ENCODE data around the gene GRK5.
"Not testable (repeated sequence)": the region's sequence is repeated elsewhere in the genome, so short reads cannot be mapped to it uniquely, and the experiment has no call there.

GRK5 gene

DNA sequence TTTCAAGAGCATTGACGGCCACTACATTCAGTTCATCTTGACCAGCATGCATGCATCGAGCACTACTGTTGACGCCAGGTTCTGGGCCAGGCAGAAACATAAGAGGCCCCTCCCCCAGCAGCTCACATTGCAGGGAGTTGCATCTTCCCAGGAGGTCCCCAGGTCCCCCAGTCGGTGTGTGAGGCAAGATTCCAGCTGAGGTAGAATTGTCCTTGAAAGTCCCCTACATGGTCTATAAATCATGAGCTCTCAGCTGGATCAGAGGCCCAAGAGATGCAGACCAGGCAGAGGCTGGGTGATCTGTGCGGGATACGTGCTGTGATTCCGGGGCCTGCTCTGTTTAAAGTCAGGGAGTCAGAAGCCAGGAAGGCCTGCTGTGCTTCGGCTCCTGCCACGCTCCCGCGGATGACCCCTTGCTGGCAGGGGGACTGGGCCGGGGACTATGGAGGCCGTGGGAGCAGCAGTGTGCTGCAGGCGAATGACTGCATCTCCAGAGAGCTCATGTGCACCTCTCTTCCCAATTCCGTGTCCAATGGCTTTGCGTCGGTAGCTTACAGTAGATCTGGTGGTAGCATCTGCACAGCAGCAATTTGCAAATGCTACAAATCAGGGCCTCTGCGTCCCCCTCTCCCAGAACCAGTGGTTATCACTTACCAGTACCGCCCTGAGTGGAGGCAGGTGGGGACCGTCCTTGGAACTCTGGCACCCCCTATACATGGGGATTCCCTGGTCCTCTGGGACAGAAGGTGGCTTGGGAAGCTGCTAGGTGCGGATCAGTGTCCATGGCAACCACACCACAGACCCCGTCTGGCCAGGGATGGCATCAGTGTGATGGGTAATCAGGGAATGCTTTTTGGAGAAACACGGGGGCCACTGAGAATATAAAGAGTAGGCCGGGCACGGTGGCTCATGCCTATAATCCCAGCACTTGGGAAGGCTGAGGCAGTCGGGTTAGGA, 241.5 kb downstream of the GRK5 start:
- DNase-seq, result no peak

DNA sequence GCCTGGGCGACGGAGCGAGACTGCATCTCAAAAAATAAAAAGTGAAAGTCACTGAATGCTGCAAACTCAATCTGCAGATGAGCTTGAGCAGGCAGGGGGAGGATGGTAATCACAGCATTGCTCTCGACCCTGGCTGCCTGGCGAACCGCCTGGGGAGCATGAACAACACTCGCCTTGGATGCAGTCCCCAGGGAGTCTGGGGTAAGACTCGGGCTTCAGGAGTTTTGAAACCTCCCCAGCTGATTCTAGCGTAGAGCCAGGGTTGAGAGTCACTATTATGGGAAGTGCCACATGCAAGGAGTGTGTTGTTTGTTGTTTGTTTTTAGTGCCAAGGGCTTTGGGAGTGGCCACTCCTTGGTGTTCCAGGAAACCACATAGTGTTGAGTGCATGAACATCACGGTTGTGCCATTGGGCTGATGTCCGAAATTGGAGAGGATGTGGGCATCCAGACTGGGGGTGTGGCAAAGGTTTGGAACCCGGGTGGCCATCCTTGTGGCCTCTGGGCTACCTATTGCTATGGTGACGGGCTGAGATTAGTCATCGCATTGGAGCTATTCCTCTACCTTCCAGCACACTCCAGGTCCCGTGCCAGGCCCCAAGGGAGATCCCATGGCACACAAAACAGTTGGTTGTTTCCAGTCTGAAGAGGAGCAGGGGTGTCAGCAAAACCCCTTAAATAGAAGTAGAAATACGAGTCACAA, 242.5 kb downstream of the GRK5 start:
- peak; percentile 19 for DNase-seq

DNA sequence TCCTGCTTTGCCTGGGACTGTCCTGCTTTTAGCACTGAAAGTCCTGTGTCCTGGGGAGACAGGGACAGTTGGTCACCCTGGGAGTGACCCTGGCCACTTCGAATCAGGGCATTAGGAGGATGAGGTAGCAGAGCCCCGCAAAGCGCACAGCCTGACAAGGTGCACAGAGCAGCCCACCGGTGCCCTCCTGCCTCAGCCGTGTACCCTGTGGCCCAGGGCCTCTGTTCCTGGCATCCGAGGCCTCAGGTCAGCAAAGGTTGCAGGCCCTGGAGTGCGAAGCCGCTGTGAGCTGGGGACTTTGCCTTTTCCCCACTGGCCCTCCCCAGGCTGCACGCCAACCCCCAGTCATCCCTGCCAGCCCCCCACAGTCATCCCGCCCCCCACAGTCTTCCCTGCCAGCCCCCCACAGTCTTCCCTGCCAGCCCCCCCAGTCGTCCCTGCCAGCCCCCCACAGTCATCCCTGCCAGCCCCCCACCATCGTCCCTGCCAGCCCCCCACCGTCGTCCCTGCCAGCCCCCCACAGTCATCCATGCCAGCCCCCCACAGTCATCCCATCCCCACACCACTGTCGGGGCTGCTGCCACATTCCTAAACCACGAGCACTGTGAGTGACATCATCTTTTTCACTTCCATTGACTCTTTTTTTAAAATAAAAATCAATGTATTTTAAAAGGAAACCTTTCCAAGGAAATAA, 243.4 kb downstream of the GRK5 start:
- DNase-seq, result no peak

DNA sequence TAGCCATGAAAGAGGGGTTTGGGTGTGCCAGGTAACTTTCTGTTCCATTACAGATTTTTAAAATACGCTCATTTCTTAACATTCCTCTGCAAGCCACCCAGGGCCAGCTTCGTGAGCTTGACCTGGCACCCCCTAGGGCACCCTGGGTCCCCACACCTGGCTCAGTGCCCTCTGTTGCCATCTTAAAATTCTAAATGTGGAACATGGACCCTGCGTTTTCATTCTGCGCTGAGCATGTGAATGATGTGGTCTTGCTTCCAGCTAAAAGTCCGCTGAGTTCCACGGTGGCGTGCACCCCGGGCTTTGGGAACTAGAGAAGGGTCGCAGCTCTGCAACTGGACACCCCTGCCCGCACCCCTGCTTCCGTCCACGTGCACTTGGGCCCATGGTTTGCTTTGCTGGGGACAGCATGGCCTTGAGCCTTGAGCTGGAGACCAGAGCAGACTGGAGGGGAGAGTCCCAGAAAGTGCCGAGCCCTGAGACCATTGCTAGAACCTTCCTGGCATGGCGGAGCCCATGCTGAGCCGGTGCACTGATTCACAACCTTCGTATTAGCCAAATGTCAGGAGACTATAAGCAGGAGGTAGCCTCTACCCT, 244.0 kb downstream of the GRK5 start:
- DNase-seq, result no peak

DNA sequence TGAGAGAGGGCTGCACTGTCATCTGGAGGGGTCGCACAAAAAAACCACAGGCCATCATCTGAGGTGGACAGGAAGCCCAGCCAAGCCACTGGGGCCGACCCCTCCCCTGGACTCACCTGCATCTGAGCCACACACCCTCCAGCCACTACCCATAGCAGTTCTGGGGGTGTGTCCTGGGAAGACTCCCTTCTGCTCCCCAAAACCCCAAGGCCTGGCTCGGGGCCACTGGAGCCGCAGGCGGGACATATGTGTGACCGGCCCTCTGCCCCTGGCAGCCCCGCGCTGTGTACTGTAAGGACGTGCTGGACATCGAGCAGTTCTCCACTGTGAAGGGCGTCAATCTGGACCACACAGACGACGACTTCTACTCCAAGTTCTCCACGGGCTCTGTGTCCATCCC, 245.0 kb downstream of the GRK5 start:
- no peak for DNase-seq

DNA sequence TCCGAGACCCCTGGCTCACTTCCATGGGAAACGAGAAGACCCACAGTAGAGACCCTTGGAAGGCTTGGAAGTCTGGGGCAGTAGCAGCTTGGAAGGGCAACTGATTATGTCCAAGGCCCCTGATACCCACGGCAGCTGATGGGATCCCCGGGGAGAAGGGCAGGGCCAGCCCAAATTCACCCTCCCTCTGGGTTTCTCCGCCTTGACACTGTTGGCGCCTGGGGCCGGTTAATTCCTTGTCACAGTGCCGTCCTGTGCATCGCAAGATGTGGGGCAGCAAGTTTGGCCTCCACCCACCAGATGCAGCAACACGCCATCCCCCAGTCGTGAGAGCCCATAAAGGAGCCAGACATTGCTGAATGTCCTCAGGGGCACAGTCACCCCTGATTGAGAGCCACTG, 245.9 kb downstream of the GRK5 start:
- DNase-seq, result no peak

DNA sequence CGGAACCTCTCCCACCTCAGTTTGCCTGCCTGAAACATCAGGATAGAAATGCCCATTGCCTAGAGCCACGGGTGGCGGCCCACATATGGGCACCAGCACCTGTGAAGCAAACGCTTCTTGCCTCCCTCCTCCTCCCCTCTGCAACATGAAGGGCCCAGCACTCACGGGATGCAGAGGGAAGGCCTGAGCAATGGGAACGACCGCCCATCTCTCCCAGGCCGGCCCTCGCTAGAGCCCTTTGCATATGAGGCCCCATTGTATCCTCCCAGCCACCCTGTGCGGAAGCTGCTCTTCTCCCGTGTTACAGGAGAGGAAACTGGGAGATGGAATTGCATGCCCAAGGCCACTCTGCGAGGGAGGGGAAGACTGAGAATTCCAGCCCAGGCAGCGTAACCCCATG, 246.9 kb downstream of the GRK5 start:
- no peak for DNase-seq

DNA sequence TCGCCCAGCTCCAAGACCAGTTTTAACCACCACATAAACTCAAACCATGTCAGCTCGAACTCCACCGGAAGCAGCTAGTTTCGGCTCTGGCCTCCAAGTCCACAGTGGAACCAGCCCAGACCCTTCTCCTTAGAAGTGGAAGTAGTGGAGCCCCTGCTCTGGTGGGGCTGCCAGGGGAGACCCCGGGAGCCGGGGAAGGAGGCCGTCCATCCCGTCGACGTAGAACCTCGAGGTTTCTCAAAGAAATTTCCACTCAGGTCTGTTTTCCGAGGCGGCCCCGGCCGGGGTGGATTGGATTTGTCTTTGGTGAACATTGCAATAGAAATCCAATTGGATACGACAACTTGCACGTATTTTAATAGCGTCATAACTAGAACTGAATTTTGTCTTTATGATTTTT, 247.6 kb downstream of the GRK5 start:
- no peak for DNase-seq

DNA sequence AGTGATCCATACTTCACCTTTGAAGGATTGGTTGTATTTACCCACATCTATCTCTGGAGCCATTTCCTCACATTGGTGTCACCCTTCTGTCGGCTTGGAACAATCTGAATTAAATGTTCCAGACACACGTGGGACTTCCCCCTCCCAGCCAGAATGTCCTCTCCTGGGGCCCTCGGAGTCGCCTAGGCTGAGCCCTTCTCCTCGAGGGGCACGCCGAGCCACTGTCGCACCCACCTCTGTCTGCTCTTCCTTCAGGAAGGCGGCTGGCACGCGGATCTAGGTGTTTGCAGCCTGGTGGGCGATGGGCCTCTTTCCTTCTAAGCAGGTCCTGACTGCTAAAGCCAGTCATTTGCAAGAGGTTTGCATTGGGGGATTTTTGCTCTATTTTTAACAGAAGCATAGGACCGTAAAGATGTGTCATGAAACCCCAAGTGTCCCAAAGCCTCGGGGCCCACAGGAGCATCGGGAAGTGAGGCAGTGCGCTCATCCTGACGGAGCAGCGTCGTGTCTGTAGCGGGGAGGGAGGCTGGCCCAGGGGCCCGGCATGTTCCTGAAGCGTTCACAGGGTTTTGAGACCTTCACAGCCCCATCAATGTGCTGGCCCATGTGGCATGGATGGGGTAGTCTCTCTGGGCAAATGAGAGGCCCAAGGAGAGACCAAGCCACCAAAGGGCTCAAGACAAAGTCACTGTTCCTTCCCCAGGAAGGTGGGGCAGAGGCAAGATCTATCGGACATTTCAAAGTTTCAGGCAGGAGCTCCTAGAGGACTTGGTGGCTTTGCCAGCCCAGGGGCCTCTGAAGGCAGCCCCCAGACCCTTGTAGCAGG, 248.5 kb downstream of the GRK5 start:
- no peak for DNase-seq

DNA sequence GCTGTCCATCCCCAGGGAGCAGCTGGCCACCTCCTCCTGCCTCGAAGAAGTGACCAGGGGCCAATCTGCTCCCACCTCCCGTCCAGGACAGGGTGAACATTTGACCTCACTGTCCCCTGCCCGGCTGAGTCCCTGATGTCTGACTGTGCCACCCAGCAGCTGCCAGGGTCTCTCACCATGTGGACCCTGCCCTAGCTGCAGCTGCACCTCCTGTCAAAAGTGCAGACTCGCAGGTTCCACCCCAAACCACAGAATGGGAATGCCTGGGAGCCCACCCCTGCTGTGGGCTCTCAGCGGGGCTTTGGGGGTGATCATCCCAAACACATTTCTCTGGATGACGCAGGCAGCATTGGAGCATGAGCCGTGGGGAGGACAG, 249.1 kb downstream of the GRK5 start:
- DNase-seq, result no peak

DNA sequence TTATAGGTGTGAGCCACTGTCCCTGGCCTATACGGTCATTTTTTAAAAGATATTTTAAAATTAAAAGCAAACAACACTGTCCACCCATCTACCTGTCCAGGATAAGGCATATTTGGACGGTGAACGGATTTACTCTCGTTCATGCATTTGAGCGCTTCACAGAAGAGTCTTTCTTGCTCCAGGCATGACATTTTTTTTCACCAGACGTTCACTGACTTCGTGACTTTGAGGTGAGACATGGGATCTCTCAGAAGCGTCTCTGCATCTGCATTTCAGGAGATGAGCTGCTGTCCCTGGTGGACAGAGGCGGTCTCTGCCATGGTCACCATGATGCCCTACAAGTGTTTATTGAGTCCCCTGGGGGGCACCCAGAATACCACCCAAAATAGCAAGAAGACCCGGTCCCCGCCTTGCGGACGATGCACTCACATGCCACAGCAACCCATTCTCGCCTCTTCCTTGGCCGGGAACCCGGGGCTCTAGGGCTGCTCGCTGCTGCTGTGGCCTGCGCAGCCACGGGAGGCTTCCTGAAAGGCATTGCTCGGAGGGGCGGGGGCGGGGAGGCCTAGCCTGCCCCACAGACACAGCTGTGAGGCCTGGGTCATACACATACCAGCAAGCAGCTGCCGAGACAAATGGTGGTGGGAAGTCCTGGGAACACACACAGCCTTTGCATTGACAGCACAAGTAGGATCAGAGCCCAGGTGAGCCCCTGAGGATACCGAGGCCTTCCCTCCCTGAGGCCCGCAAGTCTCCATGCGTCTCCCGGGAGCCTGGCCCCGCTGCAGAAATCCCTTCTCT, 250.8 kb downstream of the GRK5 start:
- no peak for DNase-seq

DNA sequence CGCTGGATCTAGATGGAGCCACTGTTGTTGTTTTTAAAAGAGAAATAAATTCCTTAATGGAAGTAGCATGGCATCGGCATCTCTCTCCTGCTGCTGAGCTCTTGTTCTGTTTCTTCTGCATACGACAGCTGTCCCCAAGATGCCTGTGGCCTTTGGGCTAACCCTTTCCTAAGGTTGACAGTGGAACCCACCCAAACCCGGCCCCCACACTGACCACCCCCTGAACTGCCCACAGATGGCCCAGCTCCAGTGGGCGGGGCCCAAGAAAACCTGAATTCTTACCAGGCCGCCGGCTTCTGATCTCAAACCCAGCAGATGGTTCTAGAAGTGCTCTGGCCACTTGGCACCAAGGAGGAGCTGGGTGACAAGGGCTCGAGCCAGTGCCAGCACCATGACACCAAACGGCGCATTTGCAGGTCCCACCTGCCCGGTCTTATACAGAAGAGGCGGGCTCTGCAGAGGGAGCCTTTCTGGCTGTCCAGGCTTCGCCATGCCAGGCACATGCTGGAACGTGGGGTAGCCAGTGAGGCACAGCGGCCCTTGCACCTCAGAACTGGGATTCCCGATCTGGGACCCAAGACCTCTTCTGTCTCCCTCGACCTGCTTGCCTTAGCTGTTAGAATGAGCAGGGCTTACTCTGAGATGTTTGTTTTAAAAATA, 252.4 kb downstream of the GRK5 start:
- DNase-seq, result no peak

DNA sequence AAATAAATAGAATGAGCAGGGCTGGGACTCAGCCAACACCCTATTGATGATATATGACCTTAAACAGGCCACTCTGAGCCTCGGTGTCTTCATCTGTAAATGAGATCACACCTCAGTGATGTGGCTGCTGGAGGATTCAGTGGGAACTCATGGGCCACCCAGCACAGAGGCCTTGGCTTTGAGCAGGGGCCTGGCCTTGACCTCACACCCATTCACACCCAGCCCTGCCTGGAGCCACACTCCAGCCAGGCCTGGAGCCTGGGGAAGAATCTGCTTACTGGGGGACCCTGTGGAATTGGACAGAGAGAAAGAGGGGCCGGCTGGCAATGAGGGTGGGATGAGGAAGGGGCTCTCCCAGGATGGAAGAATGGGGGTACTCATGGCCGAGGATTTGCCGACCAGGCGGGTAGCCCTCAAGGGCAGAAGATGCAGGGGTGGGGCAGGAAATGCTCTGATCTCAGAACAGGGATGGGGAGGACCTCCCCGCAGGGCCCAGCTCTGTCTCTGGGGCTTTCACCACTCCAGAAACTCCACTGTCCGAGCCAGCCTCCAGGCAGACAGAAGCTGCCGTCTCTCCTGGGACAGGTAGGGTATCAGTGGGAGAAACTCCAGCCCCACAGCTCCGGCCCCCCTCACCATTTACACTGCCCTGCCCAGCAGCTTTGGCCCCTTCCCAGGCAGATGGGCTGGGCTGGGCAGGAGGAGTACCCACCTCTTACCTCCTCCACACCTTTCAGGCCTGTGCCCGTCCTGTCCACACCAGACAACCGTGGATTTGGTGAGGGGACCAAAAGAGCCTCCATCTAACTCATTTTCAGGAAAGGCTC, 253.2 kb downstream of the GRK5 start:
- DNase-seq, result no peak

DNA sequence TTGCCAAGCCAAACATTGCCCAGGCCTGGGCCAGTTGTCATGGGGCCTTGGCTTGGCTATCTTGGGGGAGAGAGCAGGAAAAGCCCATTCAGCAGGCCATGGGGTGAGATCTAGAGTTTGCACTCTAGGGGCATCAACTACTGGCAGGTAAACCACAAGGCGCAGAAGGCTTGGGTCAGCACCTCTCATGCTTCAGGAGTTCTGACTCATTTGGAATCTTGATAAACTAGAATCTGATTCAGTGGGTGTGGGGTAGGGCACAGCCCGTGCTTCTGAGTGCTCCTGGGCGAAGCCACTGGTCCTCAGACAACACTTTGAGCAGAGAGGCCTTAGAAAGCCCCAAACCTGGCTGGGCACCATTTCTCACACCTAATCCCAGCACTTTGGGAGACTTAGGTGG, 254.0 kb downstream of the GRK5 start:
- DNase-seq, result no peak

DNA sequence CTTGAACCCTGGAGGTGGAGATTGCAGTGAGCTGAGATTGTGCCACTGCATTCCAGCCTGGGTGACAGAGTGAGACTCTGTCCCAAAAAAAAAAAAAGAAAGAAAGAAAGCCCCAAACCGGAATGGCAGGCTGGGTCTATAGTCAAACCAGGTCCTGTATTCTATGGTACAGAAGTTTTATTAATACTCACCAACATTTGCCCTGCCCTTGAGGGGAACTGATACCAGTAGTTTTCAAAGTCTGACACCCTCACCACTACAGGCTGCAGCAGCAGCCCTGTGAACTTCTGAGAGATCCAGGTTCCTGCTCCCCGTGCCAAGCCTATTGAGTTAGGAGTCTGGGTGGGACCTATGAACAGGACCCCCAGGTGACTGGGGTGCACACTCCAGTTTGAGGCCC, 254.6 kb downstream of the GRK5 start:
- no peak for DNase-seq

DNA sequence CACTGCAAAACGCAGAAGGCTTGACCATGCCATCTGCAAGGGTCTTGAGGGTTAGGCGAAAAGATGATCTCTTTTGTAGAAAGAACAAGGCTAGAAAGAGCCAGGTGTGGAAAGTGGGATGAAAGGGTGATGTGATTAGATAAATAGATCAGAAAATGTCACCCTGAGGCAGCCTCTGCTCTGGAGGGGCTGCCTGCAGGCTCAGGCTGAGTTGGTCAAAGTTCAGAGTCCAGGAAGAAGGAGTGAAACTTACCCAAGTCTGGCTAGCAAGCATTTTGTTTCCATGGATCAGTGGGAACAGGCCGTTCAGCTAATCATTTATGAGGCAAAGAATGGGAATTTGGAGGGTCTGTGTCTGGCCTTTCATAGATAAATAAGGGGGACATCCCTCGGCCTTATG, 255.4 kb downstream of the GRK5 start:
- no peak for DNase-seq

DNA sequence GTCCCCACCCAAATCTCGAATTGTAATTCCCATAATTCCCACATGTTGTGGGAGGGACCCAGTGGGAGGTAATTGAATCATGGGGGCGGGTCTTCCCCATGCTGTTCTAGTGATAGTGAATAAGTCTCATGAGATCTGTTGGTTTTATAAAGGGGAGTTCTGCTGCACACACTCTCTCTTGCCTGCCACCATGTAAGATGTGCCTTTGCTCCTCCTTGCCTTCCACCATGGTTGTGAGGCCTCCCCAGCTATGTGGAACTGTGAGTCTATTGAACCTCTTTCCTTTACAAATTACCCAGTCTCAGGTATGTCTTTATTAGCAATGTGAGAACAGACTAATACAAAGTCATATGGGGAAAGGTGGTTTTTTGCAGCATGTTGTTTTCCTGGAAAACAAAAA, 255.8 kb downstream of the GRK5 start:
- DNase-seq, result not testable (repeated sequence)

DNA sequence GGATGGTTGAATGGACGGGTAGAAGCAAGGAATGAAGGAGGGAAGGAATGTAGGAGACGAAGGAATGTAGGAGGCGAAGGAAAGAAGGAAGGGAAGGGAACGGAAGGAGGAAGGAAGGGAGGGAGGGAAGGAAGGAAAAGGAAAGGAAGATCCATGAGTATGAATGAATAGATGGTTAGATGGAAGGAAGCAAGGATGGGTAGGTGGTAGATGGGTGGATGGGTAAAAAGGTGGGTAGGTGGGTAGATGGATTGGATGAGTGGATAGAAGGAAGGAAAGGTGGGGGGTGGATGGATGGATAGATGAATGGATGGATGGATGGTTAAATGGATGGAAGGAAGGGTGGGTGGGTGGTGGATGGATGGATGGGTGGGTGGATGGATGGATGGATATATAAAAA, 257.7 kb downstream of the GRK5 start:
- DNase-seq, result no peak

DNA sequence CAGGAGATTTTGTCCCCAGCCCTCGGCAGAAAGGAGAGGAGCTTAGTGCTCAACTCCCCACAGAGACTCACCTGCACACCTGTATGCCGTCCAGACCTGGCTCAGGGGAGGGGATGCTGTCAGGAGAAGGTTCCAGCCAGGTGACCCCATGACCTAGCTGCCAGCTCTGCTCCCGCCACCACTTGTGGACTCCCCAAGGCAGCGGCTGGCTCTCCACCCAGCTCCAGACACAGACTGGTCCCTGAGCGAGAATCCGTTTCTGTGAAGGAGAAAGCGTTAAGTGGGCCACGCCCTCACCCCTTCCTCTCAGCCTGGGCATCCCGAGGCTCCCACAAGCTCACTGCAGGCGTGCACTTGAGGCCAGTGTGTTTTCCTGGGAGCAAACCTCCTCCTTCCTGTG, 258.7 kb downstream of the GRK5 start:
- no peak for DNase-seq

DNA sequence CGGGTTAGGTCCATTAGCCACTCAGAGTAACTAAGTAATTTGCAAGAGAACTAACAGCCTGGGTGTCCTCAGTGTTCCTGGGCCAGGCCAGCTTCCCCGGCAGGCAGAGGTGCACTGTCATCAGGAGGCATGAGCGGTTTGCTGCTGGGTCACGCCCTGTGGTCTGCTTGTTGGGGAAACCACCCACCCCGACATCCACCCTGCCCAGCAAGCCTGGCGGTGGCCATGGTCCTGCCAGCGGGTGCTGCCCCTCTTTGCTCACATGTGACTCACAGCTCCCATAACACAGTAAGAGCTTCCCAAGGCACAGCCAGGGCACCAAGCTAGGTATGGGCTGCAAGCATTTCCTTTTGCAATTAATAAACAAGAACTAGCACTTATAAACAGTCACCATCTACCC, 259.3 kb downstream of the GRK5 start:
- no peak for DNase-seq
